ENCODE data around the gene CRYGB.

The CRYGB gene, protein sequence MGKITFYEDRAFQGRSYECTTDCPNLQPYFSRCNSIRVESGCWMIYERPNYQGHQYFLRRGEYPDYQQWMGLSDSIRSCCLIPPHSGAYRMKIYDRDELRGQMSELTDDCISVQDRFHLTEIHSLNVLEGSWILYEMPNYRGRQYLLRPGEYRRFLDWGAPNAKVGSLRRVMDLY

DNA sequence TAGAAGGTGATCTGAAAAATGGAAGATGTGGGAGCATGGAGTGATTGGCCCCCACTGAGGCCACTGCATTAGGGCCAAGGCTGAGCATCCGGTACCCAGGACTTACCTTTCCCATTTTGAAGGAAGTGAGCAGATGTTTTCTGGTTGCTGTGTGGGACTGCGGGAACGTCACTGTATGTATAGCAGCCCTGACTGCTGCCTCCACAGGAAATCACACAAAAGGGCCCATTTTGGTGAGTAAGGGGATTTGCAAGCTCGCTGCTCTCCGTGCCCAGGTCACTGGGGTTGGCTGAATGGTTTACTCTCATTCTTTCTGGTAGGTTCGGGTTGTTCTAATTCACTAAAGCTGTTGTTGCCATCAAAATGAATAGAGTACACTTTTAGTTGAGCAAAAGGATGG lies at the start of gene CRYGB:
TSS of gene CRYGB (minus strand) at position 153 of the 400 bp plus-strand sequence. CDS start at position 115, 38 bp downstream.
- no peak for DNase-seq (ENCODE audit: low spot score)

DNA sequence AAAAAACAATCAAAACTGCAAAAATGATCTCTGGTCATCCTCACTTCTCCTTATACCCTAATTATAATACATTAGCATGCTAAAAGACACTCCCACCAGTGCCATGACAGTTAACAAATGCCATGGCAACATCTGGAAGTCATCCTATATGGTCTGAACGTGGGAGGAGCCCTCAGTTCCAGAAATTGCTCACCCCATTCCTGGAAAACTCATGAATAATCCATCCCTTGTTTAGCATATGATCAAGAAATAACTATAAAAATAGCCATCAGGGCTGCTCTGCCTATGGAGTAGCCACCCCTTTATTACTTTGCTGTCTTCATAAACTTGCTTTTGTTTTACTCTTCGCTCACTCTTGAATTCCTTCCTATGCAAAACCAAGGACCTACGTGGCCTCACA lies 49.6 kb upstream of the CRYGB start:
- no peak for DNase-seq (ENCODE audit: low spot score)

DNA sequence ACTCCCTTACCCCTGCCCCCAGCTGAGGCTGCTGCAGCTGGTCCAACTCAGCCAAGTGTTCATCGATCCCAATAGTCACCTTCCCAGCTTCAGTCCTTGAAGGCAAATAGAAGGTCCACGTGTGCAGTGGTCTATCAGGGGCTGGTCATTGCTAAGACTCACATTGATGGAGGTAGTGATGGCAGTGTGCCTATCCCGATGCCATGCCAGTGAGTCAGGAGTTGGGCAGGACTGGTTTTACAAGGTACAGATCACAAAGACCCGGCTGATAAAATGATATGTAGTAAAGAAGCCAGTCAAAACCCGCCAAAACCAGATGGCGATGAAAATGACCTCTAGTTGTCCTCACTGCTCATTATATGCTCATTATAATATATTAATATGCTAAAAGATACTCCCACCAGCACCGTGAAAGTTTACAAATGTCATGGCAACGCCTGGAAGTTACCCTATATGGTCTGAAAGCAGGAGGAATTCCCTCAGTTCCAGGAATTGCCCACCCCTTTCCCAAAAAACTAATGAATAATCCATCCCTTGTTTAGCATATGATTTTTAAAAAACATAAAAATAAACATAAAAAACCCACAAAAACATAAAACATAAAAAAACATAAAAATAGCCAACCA lies 46.8 kb upstream of the CRYGB start:
- no peak for DNase-seq (ENCODE audit: low spot score)

DNA sequence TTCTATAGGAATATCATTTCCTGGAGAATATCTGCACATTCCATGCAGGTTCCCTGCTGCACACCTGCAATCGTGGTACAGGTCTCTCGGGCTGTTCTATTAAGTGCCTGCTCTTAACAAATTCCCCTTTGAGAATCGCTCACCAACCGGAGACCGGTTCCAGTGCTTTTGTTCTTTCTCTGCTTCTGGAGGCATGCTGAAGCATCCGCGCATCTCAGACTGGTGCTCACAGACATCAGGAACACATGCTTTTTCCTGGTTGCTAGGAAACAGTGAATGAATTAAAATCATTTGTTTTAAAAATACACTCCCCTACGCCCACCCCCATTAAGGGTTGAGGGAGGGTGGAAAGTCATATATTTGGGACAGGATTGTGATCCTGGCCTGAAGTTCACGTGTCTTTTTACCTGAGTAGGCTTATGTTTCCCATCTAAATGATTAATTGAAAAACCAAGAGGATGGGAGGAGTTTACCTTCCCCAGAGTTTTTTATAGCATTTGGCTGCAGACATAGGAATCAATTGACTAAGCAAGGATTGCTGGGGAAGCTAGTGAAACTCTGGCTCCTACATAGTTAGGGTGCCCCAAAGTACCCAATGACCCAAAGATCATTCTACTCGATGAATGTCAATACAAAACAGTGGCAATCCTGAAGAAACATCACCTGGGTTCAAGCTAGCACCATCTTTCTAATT lies 44.0 kb upstream of the CRYGB start, which contains the start of gene C2orf80:
TSS of gene C2orf80 (minus strand) at position 221 of the 694 bp plus-strand sequence. CDS start 3,044 bp downstream, outside the sequence.
- DNase-seq (ENCODE audit: low spot score): peak; percentile 70

DNA sequence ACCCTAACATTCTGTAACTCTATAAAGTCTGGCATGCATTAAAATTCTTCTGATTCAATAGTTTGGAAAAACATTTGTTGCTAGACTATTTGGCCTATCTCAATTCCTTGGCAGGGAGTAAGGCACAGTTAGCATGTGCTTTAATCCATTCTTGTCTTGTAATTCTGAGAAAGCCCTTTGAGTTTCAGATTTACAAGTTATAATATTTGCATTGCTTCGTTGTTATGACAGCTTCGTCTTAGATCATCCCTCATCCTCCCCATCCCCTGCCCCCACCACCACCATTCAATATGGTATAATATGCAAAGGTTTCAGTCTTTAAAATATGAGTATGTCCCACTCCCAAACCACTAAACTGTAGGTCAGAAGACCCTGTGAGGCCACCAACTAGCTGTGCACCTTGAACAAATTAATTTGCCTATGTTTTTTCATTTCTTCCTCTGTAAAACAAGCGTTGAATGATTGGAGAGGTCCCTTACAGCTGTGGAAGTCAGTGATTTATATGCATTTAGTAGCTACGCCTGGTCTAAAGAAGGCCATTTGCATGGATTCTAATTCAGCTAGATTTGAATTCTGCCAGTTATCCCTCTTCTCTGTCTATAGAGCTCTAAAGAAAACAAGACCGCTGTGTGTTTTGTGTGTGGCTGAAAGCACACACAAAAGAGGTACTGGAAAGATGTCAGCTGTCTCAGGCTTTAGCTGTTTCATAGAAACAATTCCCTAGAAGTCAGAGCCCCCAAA lies 43.3 kb upstream of the CRYGB start:
- DNase-seq (ENCODE audit: low spot score): no peak

DNA sequence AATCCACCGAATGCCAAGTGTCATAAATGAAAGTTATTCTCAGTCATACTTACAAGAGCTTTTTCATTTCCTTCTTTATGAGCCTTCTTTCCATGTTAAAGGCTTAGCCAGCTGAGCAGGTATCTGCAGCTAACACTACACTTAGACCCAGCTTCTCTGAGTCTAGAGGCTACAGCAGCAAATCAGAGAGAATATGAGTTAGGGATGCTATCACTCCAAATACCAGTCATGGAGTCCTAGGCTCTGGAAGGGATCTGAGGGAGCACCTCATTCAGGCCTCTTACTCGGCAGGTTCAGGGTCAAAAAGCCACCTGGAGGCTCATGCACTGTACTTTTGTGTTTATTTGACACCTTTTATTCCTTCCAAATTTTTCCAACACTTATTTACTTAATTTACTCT lies 40.9 kb upstream of the CRYGB start:
- DNase-seq (ENCODE audit: low spot score): no peak

DNA sequence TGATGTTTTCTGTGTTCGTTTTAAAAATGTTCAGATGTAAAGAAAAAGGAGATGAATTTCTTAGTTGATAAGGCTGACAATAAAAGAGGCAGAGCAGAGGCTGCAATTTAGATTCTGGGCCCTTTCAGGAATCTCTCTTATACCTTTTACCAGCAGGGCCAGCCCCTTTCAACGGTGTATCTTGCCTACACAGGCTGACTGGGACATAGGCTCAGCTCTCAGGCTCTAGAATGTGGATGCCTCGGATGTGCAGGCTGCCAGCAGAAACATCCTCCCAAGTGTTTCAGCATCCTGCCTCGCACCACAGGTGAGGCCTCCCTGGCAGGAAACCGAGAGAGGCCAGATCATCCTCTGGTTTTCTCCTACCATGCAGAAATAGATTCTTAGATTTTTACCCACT lies 40.5 kb upstream of the CRYGB start:
- no peak for DNase-seq (ENCODE audit: low spot score)

DNA sequence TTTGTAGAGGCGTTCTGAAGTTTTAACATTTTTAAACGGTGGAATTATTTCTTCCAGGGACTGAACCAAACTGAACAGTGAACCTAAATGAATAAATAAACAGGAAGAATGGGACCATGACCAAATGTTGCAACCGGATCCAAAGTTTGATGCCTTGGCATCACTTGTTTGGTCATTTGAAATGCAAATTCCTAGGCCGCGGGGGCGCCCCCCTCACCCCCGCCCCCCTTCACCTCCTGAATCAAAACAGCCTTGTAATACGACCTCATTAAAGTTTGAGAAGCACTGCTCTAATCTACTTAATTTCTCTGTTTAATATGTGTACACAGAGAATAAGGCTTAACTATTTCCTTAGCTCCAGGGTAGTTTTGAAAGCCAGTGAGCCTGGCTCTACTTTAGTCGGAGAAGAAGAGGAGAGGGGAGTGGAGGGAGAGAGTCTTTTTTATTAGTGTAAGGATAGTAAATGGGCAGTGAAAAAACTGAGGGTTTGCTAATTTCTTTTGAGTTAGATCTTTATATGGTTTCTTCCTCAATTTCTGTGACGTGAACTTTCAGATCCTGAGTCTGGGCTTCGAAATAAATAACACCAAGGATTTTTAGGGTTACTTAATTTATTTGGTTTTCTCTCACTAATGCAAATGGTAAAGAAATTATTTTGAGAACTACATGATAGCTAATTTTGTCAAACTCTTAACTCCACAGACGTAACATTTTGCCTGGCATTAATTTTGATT lies 38.2 kb upstream of the CRYGB start:
- no peak for DNase-seq (ENCODE audit: low spot score)

DNA sequence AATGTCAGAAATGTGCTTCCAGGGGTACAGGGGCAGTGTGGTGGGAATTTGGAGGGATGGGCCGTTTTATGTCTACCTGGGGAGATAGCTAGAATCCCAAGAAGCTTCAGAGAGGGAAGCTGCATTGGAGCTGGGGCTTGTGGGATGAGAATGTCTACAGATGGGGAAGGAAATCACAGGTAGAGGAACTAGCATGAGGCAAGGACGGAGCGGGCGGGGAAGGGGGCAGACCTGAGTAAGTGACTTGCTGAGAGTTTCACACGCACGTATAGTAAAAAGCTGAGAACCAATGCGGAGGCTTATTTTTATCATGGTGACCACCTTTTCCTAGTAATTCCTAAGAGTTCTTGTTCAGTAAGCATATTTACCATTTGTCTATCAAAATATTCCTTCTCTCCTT lies 37.6 kb upstream of the CRYGB start:
- DNase-seq (ENCODE audit: low spot score): no peak

DNA sequence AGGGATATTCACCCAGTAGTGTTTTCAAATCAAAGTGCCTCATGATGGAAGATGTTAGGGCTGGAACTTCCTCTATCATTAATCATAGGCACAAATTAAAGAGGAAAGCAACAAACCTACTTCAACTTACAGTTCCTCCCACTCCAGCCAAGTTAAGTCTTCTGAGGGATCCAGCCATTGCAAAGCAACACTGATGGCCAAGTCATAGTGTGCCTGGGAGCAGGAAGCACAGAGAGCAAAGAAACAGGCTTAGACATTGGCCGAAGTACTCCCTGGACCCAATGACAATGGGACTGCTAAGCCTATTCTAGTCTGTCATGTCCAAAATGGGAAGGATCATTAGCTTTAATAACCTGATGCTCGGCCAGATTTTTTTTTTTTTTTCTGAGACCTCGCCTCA lies 36.9 kb upstream of the CRYGB start:
- DNase-seq (ENCODE audit: low spot score): no peak

DNA sequence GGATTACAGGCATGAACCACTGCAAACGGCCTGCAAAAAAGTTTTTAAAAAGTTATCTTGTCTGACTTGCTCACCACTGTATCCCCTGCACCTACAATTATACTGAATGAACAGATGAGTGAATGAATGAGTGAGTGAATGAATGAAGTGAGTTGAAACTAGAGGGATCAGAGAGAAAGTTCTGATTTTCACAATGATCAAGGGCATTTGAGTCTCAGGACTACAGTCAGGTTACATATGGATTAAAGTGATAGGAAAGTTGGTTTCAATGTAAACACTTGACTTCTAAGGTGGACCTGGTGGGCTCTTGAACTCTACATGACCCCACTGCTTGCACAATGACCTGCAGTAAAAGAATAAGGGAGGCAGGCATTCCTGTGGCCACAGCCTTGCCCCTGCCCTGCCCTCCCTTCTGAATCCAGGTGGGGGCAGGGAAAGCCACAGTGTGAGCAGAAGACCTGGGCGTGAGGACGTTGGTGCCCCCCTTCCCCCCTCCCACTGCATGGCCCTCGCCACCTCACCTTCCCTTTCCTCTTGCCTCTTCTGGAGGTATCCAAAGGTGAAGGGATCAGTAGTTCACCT lies 33.2 kb upstream of the CRYGB start:
- no peak for DNase-seq (ENCODE audit: low spot score)

DNA sequence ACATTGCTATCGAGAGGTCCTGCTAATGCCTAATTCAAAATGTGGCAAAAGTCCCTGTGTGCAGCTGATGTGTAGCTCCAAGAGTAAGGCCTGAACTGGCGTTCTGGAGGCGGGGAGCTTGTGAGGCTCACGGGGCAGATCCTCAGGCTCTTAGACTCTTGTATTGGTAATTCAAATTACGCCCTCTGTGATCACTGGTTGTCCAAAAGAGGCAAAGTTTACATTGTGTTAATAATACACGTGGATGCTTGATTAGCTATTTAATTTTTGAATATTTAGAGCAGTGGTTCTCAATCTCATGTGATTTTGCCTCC lies 29.8 kb upstream of the CRYGB start:
- DNase-seq (ENCODE audit: low spot score): no peak

DNA sequence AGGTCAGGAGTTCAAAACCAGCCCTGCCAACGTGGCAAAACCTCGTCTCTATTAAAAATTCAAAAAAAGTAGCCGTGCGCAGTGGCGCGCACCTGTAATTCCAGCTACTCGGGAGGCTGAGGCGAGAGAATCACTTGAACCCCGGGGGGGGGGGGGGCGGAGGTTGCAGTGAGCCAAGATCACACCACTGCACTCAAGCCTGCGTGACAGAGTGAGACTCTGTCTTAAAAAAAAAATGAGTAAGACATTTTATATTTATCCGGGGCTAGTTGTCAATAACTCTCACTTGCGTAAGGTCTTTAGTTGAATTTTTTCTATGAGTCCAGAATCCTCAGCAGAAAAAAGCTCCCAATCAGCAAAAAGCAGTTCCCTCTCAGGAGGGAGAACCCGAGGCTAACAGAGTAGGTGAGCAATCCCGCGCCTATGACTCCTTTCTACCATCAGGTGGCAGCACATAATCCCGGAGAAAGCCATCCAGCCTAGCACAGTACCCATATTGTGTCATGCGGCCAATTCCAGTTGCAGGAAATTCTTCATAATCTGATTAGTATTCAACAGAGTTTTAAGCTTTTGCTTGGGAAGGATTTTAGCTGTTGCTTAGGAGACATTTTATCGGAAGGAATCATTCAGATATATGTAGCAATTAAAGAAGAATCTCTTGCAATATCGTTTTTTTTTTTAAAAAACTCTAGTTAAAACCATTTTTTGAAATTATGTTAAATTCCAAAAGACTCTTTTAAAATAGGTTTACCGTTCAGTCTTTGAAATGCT lies 29.3 kb upstream of the CRYGB start:
- peak; percentile 84 for DNase-seq (ENCODE audit: low spot score)

DNA sequence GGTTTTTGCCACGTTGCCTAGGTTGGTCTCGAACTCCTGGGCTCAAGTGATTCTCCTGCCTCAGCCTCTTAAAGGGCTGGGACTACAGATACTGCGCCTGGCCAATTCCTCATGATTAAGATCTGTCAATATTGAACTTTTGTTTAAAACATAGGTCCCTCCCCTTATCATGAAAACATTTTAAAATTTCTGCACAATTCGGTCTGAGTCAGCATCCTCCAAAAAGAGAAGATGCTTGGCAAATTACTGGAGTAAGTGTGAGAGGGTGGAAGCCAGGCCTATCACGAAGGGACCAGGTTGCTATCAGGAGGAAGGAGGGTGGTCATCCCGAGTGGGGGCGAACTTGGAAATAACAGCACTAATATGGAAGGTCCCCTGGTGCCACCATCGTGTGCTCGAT lies 28.2 kb upstream of the CRYGB start:
- no peak for DNase-seq (ENCODE audit: low spot score)

DNA sequence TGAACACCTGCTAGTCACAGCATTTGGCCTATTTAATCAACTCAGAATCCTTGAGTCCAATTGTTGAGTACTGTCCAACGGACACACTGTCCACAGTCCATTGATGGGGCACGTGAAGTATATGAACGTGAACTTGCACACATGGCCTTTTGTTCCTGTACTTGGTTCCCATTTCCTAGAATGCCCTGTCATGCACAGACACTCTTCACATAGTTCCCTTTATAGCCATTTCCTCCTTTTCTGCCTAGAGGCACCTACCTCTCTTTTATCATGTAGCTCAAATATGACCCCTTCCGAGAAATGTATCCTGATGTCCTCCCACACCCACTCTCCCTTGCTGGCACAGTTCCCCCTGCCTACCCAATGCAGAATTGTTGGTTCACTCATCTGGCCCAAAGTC lies 26.2 kb upstream of the CRYGB start:
- no peak for DNase-seq (ENCODE audit: low spot score)

DNA sequence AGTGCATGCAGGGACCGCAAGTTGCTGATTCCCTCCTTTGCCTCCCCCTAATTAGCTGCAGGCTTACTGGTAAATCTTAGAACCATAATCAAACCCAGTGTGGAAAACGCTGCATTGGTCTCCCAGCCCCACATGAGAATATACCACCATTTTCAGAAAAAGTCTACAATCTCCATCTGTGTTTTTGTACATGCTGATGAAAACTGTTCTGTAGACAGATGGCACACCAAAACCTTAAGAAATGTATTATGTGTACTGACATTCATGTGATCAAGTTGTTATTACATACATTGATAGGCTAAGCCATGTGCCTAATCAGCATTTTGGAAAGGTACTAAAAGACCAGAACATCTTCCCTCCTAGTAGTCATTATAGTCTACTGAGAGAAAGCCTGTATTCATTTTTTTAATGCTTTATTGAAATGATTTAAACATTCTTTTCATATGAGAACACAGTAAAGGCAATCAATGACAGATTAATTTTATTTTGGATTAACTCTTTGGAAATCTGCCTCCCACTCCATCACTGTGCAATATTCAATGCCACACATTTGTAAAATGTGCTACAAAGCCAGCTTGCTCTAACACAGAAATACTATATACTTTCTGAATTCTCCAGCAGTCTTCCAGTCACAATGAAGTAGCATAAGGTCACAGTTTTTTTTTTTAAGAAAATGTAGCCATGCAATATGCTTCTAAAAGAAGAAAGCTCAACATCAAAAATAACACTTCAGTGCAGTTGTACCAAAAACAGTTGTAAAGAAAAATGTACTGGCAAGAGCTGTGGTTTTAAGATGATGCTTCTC lies 19.2 kb upstream of the CRYGB start:
- no peak for DNase-seq (ENCODE audit: low spot score)

DNA sequence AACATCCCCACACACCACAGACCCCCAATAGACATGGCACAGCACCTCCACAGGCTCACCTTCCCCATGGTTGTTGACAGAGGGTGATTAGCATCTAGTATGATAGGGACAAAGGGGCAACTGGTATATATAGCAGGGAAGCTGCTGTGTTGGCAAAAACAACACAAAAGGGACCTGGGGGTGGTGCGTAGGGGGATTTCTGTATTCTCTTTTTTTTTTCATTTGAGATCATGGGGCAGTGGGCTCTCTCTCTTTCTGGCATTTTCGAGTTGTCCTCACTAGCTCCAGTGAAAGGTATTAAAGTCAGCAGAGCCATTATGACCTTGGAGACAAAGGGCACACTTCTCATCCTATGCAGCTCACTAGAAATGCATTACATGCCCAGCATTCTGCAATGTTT lies 17.5 kb upstream of the CRYGB start, which contains the start of gene CRYGA:
TSS of gene CRYGA (minus strand) at position 101 of the 400 bp plus-strand sequence. CDS start at position 68, 33 bp downstream.
- no peak for DNase-seq (ENCODE audit: low spot score)

DNA sequence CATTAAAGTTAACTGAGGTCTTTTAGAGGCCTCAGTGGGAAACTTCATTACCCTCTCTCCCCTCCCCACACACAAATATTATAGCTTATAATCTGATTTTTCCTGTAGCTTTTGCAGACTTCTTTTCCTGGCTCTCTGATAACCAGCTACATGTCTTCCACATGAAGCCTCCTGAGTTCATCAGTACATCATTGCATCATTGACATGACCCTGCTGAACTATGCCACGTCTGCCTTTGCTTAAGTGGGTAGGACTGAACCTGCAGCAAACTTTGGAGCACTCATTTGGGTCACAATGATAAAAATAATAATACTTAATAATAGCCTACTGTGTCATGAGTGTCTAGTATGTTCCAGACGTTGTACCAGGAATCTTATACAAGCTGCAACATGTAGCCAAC lies 10.5 kb upstream of the CRYGB start:
- no peak for DNase-seq (ENCODE audit: low spot score)

DNA sequence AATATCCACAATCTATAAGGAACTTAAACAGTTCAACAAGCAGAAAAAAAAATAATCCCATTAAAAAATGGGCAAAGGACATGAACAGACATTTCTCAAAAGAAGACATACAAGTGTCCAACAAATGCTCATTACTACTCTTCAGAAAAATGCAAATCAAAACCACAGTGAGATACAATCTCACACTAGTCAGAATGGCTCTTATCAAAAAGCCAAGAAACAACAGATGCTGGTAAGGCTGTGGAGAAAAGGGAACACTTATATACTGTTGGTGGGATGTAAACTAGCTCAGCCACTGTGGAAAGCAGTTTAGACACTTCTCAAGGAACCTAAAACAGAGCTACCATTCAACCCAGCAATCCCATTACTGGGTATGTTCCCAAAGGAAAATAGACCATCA lies 7.2 kb upstream of the CRYGB start:
- DNase-seq (ENCODE audit: low spot score): no peak

DNA sequence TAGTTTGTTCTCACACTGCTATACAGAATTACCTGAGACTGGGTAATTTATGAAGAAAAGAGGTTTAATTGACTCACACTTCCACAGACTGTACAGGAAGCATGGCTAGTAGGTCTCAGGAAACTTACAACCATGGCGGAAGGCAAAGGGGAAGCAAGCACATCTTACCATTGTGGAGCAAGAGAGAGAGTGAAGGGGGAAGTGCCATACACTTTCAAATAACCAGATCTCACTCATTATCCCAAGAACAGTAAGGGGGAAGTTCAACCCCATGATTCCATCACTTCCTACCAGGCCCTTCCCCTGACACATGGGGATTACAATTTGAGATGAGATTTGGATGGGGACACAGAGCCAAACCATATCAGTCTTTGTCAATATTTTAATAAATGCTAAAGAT lies 5.0 kb upstream of the CRYGB start:
- no peak for DNase-seq (ENCODE audit: low spot score)
